ENCODE results near the gene KIF3A.

The KIF3A gene

GRCh38 chr5:132677191-132677590, 60.2 kb downstream of the KIF3A start:
- no peak for DNase-seq

GRCh38 chr5:132675936-132676689, 61.2 kb downstream of the KIF3A start:
- no peak for DNase-seq

- DNase-seq = no peak
These were observed 62.5 kb downstream of the KIF3A start for GRCh38 chr5:132674671-132675506.

- DNase-seq = no peak
These were observed 63.3 kb downstream of the KIF3A start, which contains the start of gene IL4 for GRCh38 chr5:132673939-132674630. Gene IL4, plus strand, starts transcription at chr5:132673989. Its CDS starts 62 bp downstream, at chr5:132674051.

- DNase-seq = no peak
These were observed 63.9 kb downstream of the KIF3A start for GRCh38 chr5:132673488-132673887.

GRCh38 chr5:132671000-132671399, 66.3 kb downstream of the KIF3A start:
- no peak for DNase-seq

- no peak for DNase-seq
These were observed 67.1 kb downstream of the KIF3A start for GRCh38 chr5:132669966-132670882.

- no peak for DNase-seq
These were observed 67.9 kb downstream of the KIF3A start for GRCh38 chr5:132669455-132669820.

- DNase-seq = no peak
These were observed 68.5 kb downstream of the KIF3A start for GRCh38 chr5:132668706-132669454.

- DNase-seq = no peak
These were observed 69.3 kb downstream of the KIF3A start for GRCh38 chr5:132667761-132668705.

- no peak for DNase-seq
These were observed 70.0 kb downstream of the KIF3A start for GRCh38 chr5:132667309-132667708.

- no peak for DNase-seq
These were observed 70.8 kb downstream of the KIF3A start for GRCh38 chr5:132666310-132667123.

- DNase-seq = no peak
These were observed 71.7 kb downstream of the KIF3A start for GRCh38 chr5:132665574-132666080.

GRCh38 chr5:132664696-132665209, 72.6 kb downstream of the KIF3A start:
- DNase-seq = no peak

GRCh38 chr5:132663771-132664695, 73.3 kb downstream of the KIF3A start:
- no peak for DNase-seq

GRCh38 chr5:132662925-132663770, 74.2 kb downstream of the KIF3A start:
- DNase-seq = no peak

- DNase-seq = no peak
These were observed 75.3 kb downstream of the KIF3A start for GRCh38 chr5:132662004-132662401.

Data from cortex of kidney (tissue), 1 donor.